Tibial artery (tissue), 4 donors: ENCODE results near the gene RAB9A.

ENCODE experiments used
- DNase-seq, 2 donors: peaks; one replicate each; pipeline ENCODE4 v3.0.0-alpha.2; 2019
- H3K27ac ChIP-seq, 2 donors: fragments of 200-600 bp; sonication (generic) in 1 of 2; 1 replicate in 1 of 2; 2 replicates in 1 of 2; pipeline ENCODE4 v1.5.1; 2018 to 2019; ENCODE audit warnings: mild to moderate bottlenecking in 1 of 2
- H3K27me3 ChIP-seq, 2 donors: fragments of 200-600 bp; sonication (generic) in 1 of 2; one replicate each; pipeline versions ENCODE4 v1.5.1 to v1.6.0; 2016 to 2019
- H3K36me3 ChIP-seq, 3 donors: fragments of 200-600 bp; sonication (generic) in 2 of 3; one replicate each; pipeline ENCODE4 v1.5.1; 2016 to 2019; ENCODE audit warnings: mild to moderate bottlenecking in 2 of 3
- H3K4me1 ChIP-seq, 4 donors: fragments of 200-600 bp; sonication (generic) in 2 of 4; 1 replicate in 3 of 4; 2 replicates in 1 of 4; pipeline ENCODE4 v1.5.1; 2016 to 2019
- H3K4me3 ChIP-seq, 2 donors: fragments of 200-600 bp; sonication (generic) in 1 of 2; 1 replicate in 1 of 2; 2 replicates in 1 of 2; pipeline ENCODE4 v1.5.1; 2018 to 2019; ENCODE audit warnings: mild to moderate bottlenecking in 2 of 2
- H3K9me3 ChIP-seq, 3 donors: fragments of 200-600 bp; sonication (generic) in 1 of 3; one replicate each; pipeline ENCODE4 v1.5.1; 2016 to 2019
- CTCF ChIP-seq, 2 experiments: fragments of 200-600 bp in 1 of 2; fragments of 450-650 bp in 1 of 2; IDR thresholded peaks; one replicate each; pipeline ENCODE4 v1.5.1; 2017 to 2019; ENCODE audit warnings: antibody characterized with exemption in 2 of 2, mild to moderate bottlenecking in 1 of 2, moderate library complexity in 1 of 2
- intact Hi-C: fragments of 100-400 bp; cut with DNase I; formaldehyde crosslinking; loops from one replicate; pipeline ENCODE4 v1.15.0; 2023; ENCODE audit warnings: low total_unique reads

The RAB9A gene

GRCh38 chrX:13654116-13654515, 34.8 kb upstream of the RAB9A start:
- TF ChIP-seq CTCF (IDR thresholded peaks at IDR 0.05) = no peak
- peak overlapping the region in 1 of 2 donors; percentile 97 for H3K27ac ChIP-seq
- peaks cover 0 to 9% (median 0%) of the 10 kb centered on the region in 3 donors for H3K36me3 ChIP-seq
- intact Hi-C loops = no loop called here
- peak overlapping the region; percentile 70 to 73 for H3K4me3 ChIP-seq
- H3K4me1 ChIP-seq = peaks cover 0 to 20% (median 6%) of the 10 kb centered on the region in 4 donors
- no peaks in the 10 kb centered on the region for H3K9me3 ChIP-seq
- no peak for DNase-seq
- no peaks in the 10 kb centered on the region for H3K27me3 ChIP-seq

DNA sequence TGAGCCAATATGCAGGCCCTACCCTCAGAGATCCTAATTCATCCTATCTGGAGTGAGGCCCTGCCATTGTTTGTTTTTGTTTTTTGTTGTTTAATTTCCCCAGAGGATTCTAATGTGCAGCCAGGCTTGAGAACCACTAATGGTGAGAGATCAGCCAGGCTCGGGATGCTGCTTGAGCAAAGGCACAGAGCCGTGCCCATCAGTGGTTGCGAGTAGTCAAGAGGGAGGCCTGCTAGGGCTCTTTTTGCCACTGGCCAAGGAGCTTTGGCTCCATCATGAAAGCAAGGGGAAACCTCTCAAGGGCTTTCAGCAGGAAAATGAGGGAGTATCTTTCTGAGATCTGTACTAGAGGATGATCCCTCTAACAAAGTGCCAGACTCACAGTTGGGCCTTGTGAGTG, 33.3 kb upstream of the RAB9A start:
- TF ChIP-seq CTCF (IDR thresholded peaks at IDR 0.05) = no peak
- Histone ChIP-seq H3K9me3 (no peaks in the 10 kb centered on the region), H3K36me3 (peaks cover 0 to 9% (median 0%) of the 10 kb centered on the region in 3 donors), H3K27ac (no peak overlapping the region), H3K27me3 (no peaks in the 10 kb centered on the region), H3K4me3 (no peak overlapping the region), H3K4me1 (peaks cover 0 to 20% (median 6%) of the 10 kb centered on the region in 4 donors)
- intact Hi-C loops = loop anchor here (5.0 kb wide), 1 partner anchor 377 kb away; no protein-coding TSS in a partner anchor
- DNase-seq = no peak

DNA sequence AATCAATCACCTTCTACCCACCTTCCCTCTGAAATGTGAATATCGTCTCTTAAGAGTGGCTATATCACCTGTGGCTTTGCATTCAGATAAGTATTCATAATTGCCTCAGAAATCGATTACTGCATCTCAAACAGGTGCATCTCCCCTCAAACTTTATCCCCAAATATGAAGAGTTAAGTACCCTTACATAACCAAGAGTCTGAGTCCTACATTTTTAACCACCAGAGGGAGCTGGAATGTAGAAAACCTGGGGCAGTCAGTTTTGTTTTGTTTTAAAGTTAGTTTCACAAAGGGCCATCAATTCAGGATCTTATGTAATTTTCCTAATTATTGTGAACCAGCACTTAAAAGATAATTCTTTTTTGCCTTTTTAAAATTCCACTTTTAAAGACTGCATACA, 30.3 kb upstream of the RAB9A start:
- peak overlapping the region; percentile 22 to 62 for H3K27ac ChIP-seq

GRCh38 chrX:13659063-13659462, 29.9 kb upstream of the RAB9A start:
- no peak for DNase-seq
- peak overlapping the region; percentile 22 to 62 for H3K27ac ChIP-seq
- TF ChIP-seq CTCF (IDR thresholded peaks at IDR 0.05) = no peak
- intact Hi-C loops = loop anchor here (5.0 kb wide), 1 partner anchor 373 kb away; no protein-coding TSS in a partner anchor
- no peaks in the 10 kb centered on the region for H3K9me3 ChIP-seq
- peaks cover 0 to 20% (median 0%) of the 10 kb centered on the region in 3 donors for H3K36me3 ChIP-seq
- no peak overlapping the region for H3K4me3 ChIP-seq
- H3K4me1 ChIP-seq = peaks cover 0 to 8% (median 4%) of the 10 kb centered on the region in 4 donors
- H3K27me3 ChIP-seq = no peaks in the 10 kb centered on the region

More for the DNA sequence above, 30.3 kb upstream of the RAB9A start:
- no peak for DNase-seq
- Histone ChIP-seq H3K36me3 (peaks cover 0 to 20% (median 0%) of the 10 kb centered on the region in 3 donors), H3K27me3 (no peaks in the 10 kb centered on the region), H3K9me3 (no peaks in the 10 kb centered on the region), H3K4me1 (peaks cover 0 to 10% (median 4%) of the 10 kb centered on the region in 4 donors), H3K4me3 (no peak overlapping the region)
- intact Hi-C loops = loop anchor here (5.0 kb wide), 1 partner anchor 374 kb away; no protein-coding TSS in a partner anchor
- peak; percentile 60 to 74 for TF ChIP-seq CTCF (IDR thresholded peaks at IDR 0.05)

DNA sequence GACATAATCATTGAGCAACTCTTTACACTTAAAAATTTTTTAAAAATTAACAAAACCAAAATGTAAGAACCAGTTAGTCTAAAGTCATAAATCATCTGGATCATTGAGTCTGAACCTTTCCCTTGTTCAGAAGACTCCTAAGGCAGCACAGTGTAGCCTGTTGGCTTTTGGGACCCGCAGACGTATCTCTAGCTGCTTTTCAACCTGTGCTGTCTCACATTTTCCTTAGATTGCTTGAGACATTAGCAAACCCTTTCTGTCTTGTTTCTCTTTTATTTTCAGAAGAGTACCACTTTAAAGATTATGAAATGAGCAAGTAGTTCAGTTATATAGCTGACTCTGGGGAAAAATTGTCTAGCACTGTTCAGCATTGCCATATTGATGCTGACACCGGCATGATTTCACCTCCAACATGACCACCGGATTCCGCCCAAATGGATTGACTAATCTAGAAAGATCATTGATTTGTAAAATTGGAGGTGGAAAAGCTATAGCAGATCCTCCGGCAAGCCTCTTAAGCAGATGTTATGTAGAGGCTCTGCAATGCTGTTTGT, 27.1 kb upstream of the RAB9A start:
- H3K36me3 ChIP-seq = peaks cover 0 to 11% (median 0%) of the 10 kb centered on the region in 3 donors
- peaks cover 0 to 9% (median 2%) of the 10 kb centered on the region in 4 donors for H3K4me1 ChIP-seq
- peak overlapping the region; percentile 50 to 60 for H3K27ac ChIP-seq
- intact Hi-C loops = no loop called here
- peak overlapping the region; percentile 29 to 31 for H3K4me3 ChIP-seq
- TF ChIP-seq CTCF (IDR thresholded peaks at IDR 0.05) = no peak
- DNase-seq = no peak
- H3K27me3 ChIP-seq = no peaks in the 10 kb centered on the region
- no peaks in the 10 kb centered on the region for H3K9me3 ChIP-seq
